HCT116 (cell line): ENCODE data around the gene DENND4C. TPM values are rescaled to one million over a fixed set of nuclear protein-coding genes. Genes with fewer than 3 reads are reported as not detected.
A peak's percentile ranks its signal among the peaks of the same experiment; 100 is the strongest.

Experiments used
- ATAC-seq: fragments of 200-7000 bp; cut with Tn5 transposase; 2 replicates; pipeline ENCODE4 v1.9.1; 2020; ENCODE audit warnings: mild to moderate bottlenecking, moderate library complexity
- BruUV-seq: library from RNA; stranded (reverse); fragments of 400-500 nt; replicated peaks from 2 replicates; lab custom pipeline; 2021; lab: Mats Ljungman, UMichigan
- CTCF ChIA-PET: fragments of 300-600 bp; sonication (Branson Sonifier 250); formaldehyde crosslinking; loops from one replicate; lab custom pipeline; 2021; ENCODE audit warnings: antibody characterized with exemption; lab: Charles Lee
- POLR2A ChIA-PET: fragments of 300-600, 350-600 bp; sonication (Branson Sonifier 250); formaldehyde crosslinking; loops from one replicate; lab custom pipeline; 2021; ENCODE audit warnings: antibody characterized with exemption; lab: Charles Lee
- RAD21 ChIA-PET, 2 experiments: fragments of 300-600 bp; sonication (Branson Sonifier 250); formaldehyde crosslinking; loops; one replicate each; lab custom pipeline; 2023; ENCODE audit warnings: low total read pairs in 2 of 2; ENCODE audit not compliant: uncharacterized antibody in 2 of 2, unreplicated experiment in 2 of 2, low non-redundant PET in 1 of 2; lab: Charles Lee
- DNase-seq: peaks from one replicate; pipeline ENCODE4 v3.0.0-alpha.2; 2010; ENCODE audit warnings: low read depth, low spot score
- H2AFZ ChIP-seq: fragments of 200-600 bp; shearing (Covaris generic), sonication (generic); 2 replicates; pipeline ENCODE4 v1.6.1; 2017; ENCODE audit warnings: low read depth, mixed run types, mixed read lengths, antibody characterized with exemption, low read length; ENCODE audit not compliant: poor library complexity, severe bottlenecking
- H3K27ac ChIP-seq: 2 replicates; pipeline ENCODE4 v1.5.1; 2012; ENCODE audit warnings: low read depth, low read length
- H3K27me3 ChIP-seq: fragments of 200-600 bp; sonication (generic); 2 replicates; pipeline ENCODE4 v1.6.1; 2016; ENCODE audit warnings: mixed run types, low read length, mixed read lengths; ENCODE audit not compliant: insufficient read depth
- H3K36me3 ChIP-seq, 2 experiments: fragments of 200-500 bp in 1 of 2; fragments of 200-600 bp in 1 of 2; sonication (Bioruptor generic) in 1 of 2; sonication (generic) in 1 of 2; 2 replicates each; pipeline versions ENCODE4 v1.5.1 to v1.6.1; 2014 to 2016; ENCODE audit warnings: low read length in 2 of 2, inconsistent platforms in 1 of 2, mixed read lengths in 1 of 2, mixed run types in 1 of 2; ENCODE audit not compliant: insufficient read depth in 2 of 2, control insufficient read depth in 1 of 2
- H3K4me1 ChIP-seq, 2 experiments: fragments of 200-600 bp in 1 of 2; sonication (generic) in 1 of 2; 2 replicates each; pipeline versions ENCODE4 v1.5.1 to v1.6.1; 2012 to 2017; ENCODE audit warnings: low read length in 2 of 2, inconsistent platforms in 1 of 2, mild to moderate bottlenecking in 1 of 2, mixed read lengths in 1 of 2, mixed run types in 1 of 2, moderate library complexity in 1 of 2; ENCODE audit not compliant: insufficient read depth in 2 of 2, control insufficient read depth in 1 of 2
- H3K4me2 ChIP-seq: fragments of 200-600 bp; sonication (generic); 2 replicates; pipeline ENCODE4 v1.6.1; 2017; ENCODE audit warnings: mixed run types, low read length, mixed read lengths
- H3K4me3 ChIP-seq, 2 experiments: fragments of 200-600 bp in 1 of 2; sonication (generic) in 1 of 2; replicated peaks in 1 of 2; 2 replicates each; pipeline ENCODE4 v1.5.1; 2011 to 2016; ENCODE audit warnings: low read length in 2 of 2, control low read depth in 1 of 2, low read depth in 1 of 2, mild to moderate bottlenecking in 1 of 2, mixed read lengths in 1 of 2, mixed run types in 1 of 2
- H3K79me2 ChIP-seq: fragments of 200-600 bp; sonication (generic); 2 replicates; pipeline ENCODE4 v1.6.1; 2017; ENCODE audit warnings: mild to moderate bottlenecking, mixed run types, low read length, moderate library complexity, mixed read lengths; ENCODE audit not compliant: insufficient read depth
- H3K9ac ChIP-seq: fragments of 200-600 bp; sonication (generic); 2 replicates; pipeline ENCODE4 v1.6.1; 2016; ENCODE audit warnings: low read length, mixed read lengths
- H3K9me2 ChIP-seq: fragments of 200-600 bp; sonication (generic), shearing (Covaris generic); 2 replicates; pipeline ENCODE4 v1.6.1; 2017; ENCODE audit warnings: mixed run types, mild to moderate bottlenecking, moderate library complexity; ENCODE audit not compliant: insufficient read depth
- H3K9me3 ChIP-seq, 2 experiments: fragments of 200-500 bp in 1 of 2; fragments of 200-600 bp in 1 of 2; sonication (Bioruptor generic) in 1 of 2; sonication (generic) in 1 of 2; 2 replicates each; pipeline ENCODE4 v1.6.1; 2014 to 2017; ENCODE audit warnings: low read length in 2 of 2, mixed read lengths in 2 of 2, inconsistent platforms in 1 of 2, low read depth in 1 of 2, mild to moderate bottlenecking in 1 of 2, mixed run types in 1 of 2, moderate library complexity in 1 of 2; ENCODE audit not compliant: control insufficient read depth in 1 of 2, insufficient read depth in 1 of 2
- H4K20me1 ChIP-seq: fragments of 200-600 bp; sonication (generic), shearing (Covaris generic); 2 replicates; pipeline ENCODE4 v1.6.1; 2017; ENCODE audit warnings: mixed run types, mild to moderate bottlenecking, moderate library complexity; ENCODE audit not compliant: insufficient read depth
- CEBPB ChIP-seq: IDR thresholded peaks from 2 replicates; pipeline ENCODE4 v1.6.1; 2012; ENCODE audit warnings: low read depth
- CTCF ChIP-seq, 3 experiments: fragments of 200-600 bp in 1 of 3; sonication (generic) in 1 of 3; IDR thresholded peaks in 2 of 3; conservative IDR thresholded peaks in 1 of 3; 2 replicates each; pipeline ENCODE4 v1.5.1; 2012 to 2017; ENCODE audit warnings: low read depth in 2 of 3, low read length in 2 of 3, antibody characterized with exemption in 1 of 3, borderline replicate concordance in 1 of 3, control low read depth in 1 of 3, mild to moderate bottlenecking in 1 of 3, mixed read lengths in 1 of 3, mixed run types in 1 of 3, moderate library complexity in 1 of 3; ENCODE audit not compliant: insufficient read depth in 1 of 3
- EGR1 ChIP-seq: IDR thresholded peaks from 2 replicates; pipeline ENCODE4 v1.6.1; 2012; ENCODE audit warnings: low read depth
- ELF1 ChIP-seq: IDR thresholded peaks from 2 replicates; pipeline ENCODE4 v1.6.1; 2012; ENCODE audit warnings: low read depth, borderline replicate concordance
- EZH2 ChIP-seq: fragments of 200-600 bp; sonication (generic); IDR thresholded peaks from 2 replicates; pipeline ENCODE4 v1.6.1; 2017; ENCODE audit warnings: antibody characterized with exemption, mixed run types
- JUND ChIP-seq: IDR thresholded peaks from 2 replicates; pipeline ENCODE4 v1.6.1; 2012
- POLR2A ChIP-seq: IDR thresholded peaks from 2 replicates; pipeline ENCODE4 v1.7.0; 2011; ENCODE audit warnings: borderline replicate concordance; ENCODE audit not compliant: insufficient read depth, insufficient read length; ENCODE audit errors: extremely low read depth
- POLR2AphosphoS5 ChIP-seq: IDR thresholded peaks from 2 replicates; pipeline ENCODE4 v1.6.1; 2011; ENCODE audit warnings: mild to moderate bottlenecking, low read depth, low read length, moderate library complexity
- RAD21 ChIP-seq: IDR thresholded peaks from 2 replicates; pipeline ENCODE4 v1.6.1; 2012; ENCODE audit warnings: low read depth, mild to moderate bottlenecking
- SP1 ChIP-seq: IDR thresholded peaks from 2 replicates; pipeline ENCODE4 v1.6.1; 2012; ENCODE audit warnings: low read depth
- SRF ChIP-seq: IDR thresholded peaks from 2 replicates; pipeline ENCODE4 v1.6.1; 2012; ENCODE audit warnings: low read depth
- TCF7L2 ChIP-seq: IDR thresholded peaks from 2 replicates; pipeline ENCODE4 v1.7.0; 2011; ENCODE audit warnings: borderline replicate concordance, inconsistent platforms; ENCODE audit not compliant: insufficient read depth, insufficient read length; ENCODE audit errors: extremely low read depth
- ZFX ChIP-seq: fragments of 450-650 bp; IDR thresholded peaks from 2 replicates; pipeline ENCODE4 v1.6.1; 2017
- intact Hi-C: fragments of 100-400 bp; cut with micrococcal nuclease; formaldehyde crosslinking; loops from 2 replicates; pipeline ENCODE4 v1.10.0; 2022
- total RNA-seq: library from RNA; stranded (reverse); gene quantifications from one replicate; pipeline ENCODE4 v1.2.1, GENCODE V29; 2021; ENCODE audit not compliant: unreplicated experiment
- TF ChIP-seq, protein P1 (sequence below): IDR thresholded peaks from 2 replicates; pipeline ENCODE4 v1.6.1; 2011; ENCODE audit warnings: mild to moderate bottlenecking, low read length, moderate library complexity; ENCODE audit not compliant: insufficient replicate concordance; ENCODE audit errors: extremely low read depth

Gene DENND4C
- total RNA-seq, 1 experiment from 2014 or later = 20.9 TPM

GRCh38 chr9:19408693-19409400 is 178.4 kb downstream of the DENND4C start, which contains the start of gene ACER2 (continued):
- peak in 2 of 3 experiments; percentile 8 to 10; a peak in 2 of 6 replicates for TF ChIP-seq CTCF (IDR thresholded peaks at IDR 0.05 in 2 of 3, conservative IDR thresholded peaks at IDR 0.05 in 1 of 3; ENCODE audit: borderline replicate concordance in 1 of 3, insufficient read depth in 1 of 3, low read depth in 2 of 3, low read length in 2 of 3)
- TF ChIP-seq ELF1 = no peak
- TF ChIP-seq TCF7L2 = peak; percentile 25

GRCh38 chr9:19409401-19410194 is 179.1 kb downstream of the DENND4C start:
- peak; percentile 8 for DNase-seq
- no TSS peak for BruUV-seq
- Histone ChIP-seq H3K27me3 (no peaks in the 10 kb centered on the region), H3K4me2 (peak overlapping the region; percentile 100), H3K79me2 (no peaks in the 10 kb centered on the region), H3K9me3 (no peaks in the 10 kb centered on the region), H3K9ac (peak overlapping the region; percentile 65), H3K27ac (peak overlapping the region; percentile 63; the same call in 1 of the 2 replicates), H4K20me1 (no peaks in the 10 kb centered on the region), H3K4me1 (peaks cover 9 to 29% of the 10 kb centered on the region in 2 experiments), H3K36me3 (no peaks in the 10 kb centered on the region), H3K4me3 (peak overlapping the region; percentile 78 to 88), H3K9me2 (no peaks in the 10 kb centered on the region), H2AFZ (peak overlapping the region; percentile 81)
- CTCF ChIA-PET = no interaction called here
- intact Hi-C loops = no loop called here
- ATAC-seq = peak; percentile 60
- RAD21 ChIA-PET = no interaction called here
- POLR2A ChIA-PET = interaction anchor here (0.9 to 1.2 kb wide), 2 partner anchors 34 to 360 kb away, joined by 3 read pairs; partner anchors contain the start of gene RRAGA
- TF ChIP-seq CEBPB (no peak), ZFX (no peak), RAD21 (no peak), POLR2AphosphoS5 (no peak), CTCF (IDR thresholded peaks at IDR 0.05 in 2 of 3, conservative IDR thresholded peaks at IDR 0.05 in 1 of 3; ENCODE audit: borderline replicate concordance in 1 of 3, insufficient read depth in 1 of 3, low read depth in 2 of 3, low read length in 2 of 3) (no peak), POLR2A (no peak), SP1 (no peak), JUND (no peak), EGR1 (no peak), SRF (no peak; the same call in 1 of the 2 replicates), TCF7L2 (no peak), ELF1 (no peak), EZH2 (no peak)
- TF ChIP-seq, protein P1, sequence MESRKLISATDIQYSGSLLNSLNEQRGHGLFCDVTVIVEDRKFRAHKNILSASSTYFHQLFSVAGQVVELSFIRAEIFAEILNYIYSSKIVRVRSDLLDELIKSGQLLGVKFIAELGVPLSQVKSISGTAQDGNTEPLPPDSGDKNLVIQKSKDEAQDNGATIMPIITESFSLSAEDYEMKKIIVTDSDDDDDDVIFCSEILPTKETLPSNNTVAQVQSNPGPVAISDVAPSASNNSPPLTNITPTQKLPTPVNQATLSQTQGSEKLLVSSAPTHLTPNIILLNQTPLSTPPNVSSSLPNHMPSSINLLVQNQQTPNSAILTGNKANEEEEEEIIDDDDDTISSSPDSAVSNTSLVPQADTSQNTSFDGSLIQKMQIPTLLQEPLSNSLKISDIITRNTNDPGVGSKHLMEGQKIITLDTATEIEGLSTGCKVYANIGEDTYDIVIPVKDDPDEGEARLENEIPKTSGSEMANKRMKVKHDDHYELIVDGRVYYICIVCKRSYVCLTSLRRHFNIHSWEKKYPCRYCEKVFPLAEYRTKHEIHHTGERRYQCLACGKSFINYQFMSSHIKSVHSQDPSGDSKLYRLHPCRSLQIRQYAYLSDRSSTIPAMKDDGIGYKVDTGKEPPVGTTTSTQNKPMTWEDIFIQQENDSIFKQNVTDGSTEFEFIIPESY = no peak
